ENCODE measurements around the gene LOXL1.
A peak's percentile ranks its signal among the peaks of the same experiment; 100 is the strongest.

GRCh38 chr15:73897441-73898261 is 28.6 kb upstream of the LOXL1 start:
- TF ChIP-seq CTCF (conservative IDR thresholded peaks at IDR 0.05 in 1 of 2, IDR thresholded peaks at IDR 0.05 in 1 of 2; ENCODE audit: low read depth in 1 of 2, low read length in 2 of 2) (peak; percentile 84 to 95), EZH2 (IDR thresholded peaks at IDR 0.05; ENCODE audit: low read length, missing control alignments) (no peak)
